Measurements from ENCODE around the gene TAGLN3.
"Not testable (repeated sequence)": the region's sequence is repeated elsewhere in the genome, so short reads cannot be mapped to it uniquely, and the experiment has no call there.

Gene TAGLN3

GRCh38 chr3:112010636-112011035, 11.9 kb downstream of the TAGLN3 start:
- DNase-seq = no peak

- DNase-seq = no peak
Measured at GRCh38 chr3:112011376-112011940, 12.7 kb downstream of the TAGLN3 start.

GRCh38 chr3:112012205-112012992, 13.7 kb downstream of the TAGLN3 start:
- no peak for DNase-seq

DNA sequence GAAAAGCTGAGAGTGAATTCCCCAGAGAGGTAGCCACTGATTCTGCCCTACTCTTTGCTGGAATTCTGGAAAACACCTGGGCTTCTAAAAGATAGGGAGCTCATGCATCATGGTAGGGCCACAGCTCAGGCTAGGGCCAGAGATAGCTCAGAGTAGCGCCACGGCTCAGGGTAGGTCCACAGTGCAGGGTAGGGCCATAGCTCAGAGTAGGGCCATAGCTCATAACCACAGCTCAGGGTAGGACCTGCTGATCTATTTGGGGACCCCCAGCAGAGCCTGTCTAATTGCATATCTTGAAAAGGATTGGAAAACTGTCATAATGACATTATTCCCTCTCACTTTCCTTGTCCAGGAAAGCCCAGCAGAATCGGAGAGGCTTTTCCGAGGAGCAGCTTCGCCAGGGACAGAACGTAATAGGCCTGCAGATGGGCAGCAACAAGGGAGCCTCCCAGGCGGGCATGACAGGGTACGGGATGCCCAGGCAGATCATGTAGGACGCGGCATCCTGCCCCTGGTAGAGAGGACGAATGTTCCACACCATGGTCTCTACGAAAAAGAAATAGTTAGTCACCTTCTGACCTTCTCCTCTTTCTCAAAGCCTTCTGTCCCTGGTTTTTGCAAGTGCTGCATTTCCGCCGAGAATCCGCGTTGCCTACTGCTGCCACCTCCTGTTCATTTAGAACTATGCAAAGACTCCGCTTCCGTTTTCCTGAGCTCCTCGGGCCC, 14.5 kb downstream of the TAGLN3 start:
- DNase-seq = peak; percentile 30 to 72

DNA sequence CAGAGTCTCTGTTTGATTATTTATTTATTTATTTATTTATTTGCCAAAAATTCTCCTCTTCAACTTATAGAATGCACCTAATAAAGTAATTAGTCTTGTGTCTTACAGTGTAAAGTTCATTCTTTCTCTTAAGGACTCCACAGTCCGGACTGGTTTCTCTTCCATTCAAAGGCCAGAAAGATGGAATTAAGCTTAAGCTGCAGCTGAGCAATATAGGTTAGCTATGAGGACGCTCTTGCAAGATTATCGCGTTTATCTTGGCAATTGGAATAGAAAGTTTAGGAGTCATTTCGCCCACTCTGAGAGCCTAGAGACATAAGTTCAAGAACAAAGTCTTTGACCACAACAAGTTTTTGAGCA, 15.0 kb downstream of the TAGLN3 start:
- DNase-seq = no peak

DNA sequence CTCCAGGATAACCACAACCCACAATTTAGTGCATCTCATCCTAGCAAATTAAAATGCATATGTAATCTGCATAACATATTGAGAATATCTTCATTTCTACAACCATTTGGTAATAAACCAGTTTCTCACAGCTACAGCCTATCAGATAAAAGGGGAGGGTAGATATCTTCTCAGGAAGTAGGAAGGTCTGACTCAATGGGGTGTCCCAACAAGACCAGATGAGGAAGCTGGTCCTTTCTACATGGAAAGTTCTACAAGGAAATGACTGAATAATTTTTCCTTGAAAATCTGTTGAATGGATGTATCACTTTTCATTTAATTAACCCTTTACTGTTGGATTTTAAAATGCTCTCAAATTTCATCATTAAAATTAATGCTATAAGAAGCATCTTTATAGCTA, 18.4 kb downstream of the TAGLN3 start:
- DNase-seq = no peak

GRCh38 chr3:112018712-112019111, 20.0 kb downstream of the TAGLN3 start:
- DNase-seq = no peak

DNA sequence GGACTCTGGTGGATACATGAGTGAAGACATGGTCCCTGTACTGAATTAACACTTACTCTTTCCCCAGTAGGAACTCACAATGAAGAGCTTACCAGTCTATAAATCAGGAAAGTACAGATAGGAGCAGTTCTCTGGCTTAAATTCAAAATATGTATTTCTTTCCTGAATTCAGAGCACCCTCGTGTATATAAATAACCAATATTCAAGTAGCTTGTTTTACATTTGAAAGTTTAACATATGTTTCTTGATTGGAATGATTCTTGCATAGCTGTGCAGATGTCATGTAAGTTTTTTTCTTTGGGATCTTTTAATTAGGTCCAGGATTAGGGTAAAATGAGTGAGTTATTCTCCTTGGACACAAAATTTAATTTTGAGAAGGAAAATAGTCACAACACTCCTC, 21.0 kb downstream of the TAGLN3 start:
- no peak for DNase-seq

DNA sequence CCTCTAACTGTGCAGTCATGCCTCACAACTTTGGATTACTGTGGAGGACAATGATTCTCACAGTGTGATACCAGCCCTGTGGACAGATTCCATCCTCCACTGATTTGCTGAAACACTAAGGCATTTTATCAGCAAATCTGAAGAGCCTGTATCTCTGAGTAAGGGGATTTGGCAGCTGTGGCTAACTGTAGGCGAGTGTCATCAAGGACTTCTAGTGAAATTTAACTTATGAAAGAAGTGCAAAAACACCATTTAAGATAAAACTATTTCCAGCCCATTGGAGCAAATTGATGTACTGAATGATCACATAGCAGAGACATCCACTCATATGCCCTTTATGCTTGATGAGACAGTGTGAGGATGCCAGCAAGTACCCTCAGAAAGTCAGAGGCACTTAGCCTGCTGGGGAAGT, 22.0 kb downstream of the TAGLN3 start:
- DNase-seq = no peak

DNA sequence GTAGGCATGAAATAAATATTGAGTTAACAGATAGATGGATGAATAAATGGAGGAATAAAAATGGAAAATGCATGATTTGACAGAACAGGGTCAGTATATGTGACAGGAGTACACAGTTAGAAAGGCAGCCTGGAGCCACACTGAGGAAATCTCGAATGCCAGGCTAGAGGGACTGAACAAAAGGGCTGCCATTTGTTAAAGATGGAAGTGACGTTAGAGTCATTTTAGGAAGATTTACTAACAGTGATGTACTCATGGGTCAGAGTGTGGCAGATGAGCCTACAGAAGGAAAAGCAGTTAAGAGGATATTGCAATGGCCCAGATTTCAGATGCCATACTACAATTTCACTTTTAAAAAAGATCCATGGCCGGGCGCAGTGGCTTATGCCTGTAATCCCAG, 28.4 kb downstream of the TAGLN3 start:
- DNase-seq = no peak

- no peak for DNase-seq
Measured at GRCh38 chr3:112027826-112028225, 29.1 kb downstream of the TAGLN3 start.

DNA sequence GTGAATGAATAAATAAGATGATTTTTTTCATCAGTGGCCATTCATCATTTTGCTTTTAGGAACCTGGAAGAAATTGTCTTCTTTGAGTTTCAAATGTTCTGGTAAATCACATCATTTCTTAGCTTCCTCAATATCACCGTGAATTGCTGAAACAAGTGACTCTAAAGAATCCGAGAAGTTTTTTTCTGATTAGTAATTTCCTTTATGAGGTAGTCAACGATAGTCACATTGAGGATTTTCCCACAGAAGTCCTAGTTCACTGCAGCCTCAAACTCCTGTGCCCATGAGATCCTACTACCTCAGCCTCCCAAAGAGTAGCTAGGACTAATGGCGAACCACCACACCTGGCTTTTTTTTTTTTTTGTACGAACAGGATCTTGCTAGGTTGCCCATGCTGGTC, 32.2 kb downstream of the TAGLN3 start:
- no peak for DNase-seq

GRCh38 chr3:112032098-112032731, 33.5 kb downstream of the TAGLN3 start:
- DNase-seq = no peak

DNA sequence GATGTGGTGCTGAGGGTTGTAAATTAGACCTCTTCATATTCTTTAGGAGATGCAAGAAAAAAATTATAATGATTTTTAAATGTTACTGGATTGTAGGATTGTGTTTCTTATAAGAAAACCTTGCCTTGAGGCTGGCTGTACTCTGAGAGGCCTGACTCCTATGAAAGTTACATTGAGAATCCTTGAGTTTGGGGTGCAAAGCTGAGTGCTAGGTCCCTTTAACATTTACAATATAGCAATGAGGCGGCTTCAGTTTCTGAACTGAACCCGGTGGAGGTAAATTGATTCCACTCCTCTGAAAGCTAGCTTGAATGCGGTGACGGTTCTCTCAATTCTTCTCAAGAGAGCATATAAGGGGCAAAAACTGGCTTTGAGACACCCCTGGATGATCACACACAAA, 35.7 kb downstream of the TAGLN3 start, which contains the start of gene TMPRSS7:
Gene TMPRSS7, plus strand, starts transcription at position 301 of the 400 bp plus-strand sequence. CDS start 110 bp downstream, outside the sequence.
- no peak for DNase-seq

- DNase-seq = no peak
Measured at GRCh38 chr3:112035241-112035640, 36.5 kb downstream of the TAGLN3 start.

GRCh38 chr3:112037194-112037593, 38.5 kb downstream of the TAGLN3 start:
- DNase-seq = not testable (repeated sequence)

DNA sequence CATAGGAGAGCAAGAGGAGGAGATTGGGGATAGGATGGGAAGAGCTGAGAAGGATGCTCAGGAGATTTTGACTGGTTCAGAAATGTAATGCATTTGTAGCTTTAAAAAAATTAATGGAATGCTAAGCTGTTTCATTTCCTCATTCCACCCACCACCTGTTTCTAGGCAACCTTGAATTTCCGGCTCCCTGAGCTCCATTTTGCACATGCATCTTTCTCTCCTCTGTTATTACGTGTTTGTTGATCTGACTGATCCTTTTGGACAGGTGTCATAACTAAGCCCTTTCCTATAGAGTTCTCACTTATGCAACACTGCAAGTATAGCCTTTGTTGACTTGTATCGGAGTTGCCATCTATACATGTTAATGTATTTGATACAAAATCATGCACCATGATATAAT, 40.1 kb downstream of the TAGLN3 start:
- DNase-seq = peak in 1 of 2 donors; percentile 13

DNA sequence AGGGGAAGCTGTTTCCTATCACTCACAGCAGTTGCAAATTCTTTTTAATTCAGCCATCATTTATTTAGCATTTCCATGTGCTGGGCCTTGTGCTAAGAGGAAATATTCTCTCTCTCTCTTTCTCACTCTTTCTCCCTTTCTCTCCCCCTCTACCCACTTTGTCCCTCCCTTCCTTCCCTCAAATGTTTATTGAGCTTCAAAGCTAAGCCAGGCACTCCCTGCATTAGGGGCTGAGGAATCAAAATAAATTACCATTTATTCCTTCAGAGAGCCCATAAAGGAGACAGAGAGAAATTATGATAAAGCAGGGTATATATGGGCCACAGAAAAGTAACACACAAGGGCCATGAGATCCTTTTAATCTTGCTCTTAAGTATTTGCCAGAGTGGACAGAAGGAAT, 42.6 kb downstream of the TAGLN3 start:
- DNase-seq = no peak

GRCh38 chr3:112042842-112043280, 44.1 kb downstream of the TAGLN3 start:
- no peak for DNase-seq

DNA sequence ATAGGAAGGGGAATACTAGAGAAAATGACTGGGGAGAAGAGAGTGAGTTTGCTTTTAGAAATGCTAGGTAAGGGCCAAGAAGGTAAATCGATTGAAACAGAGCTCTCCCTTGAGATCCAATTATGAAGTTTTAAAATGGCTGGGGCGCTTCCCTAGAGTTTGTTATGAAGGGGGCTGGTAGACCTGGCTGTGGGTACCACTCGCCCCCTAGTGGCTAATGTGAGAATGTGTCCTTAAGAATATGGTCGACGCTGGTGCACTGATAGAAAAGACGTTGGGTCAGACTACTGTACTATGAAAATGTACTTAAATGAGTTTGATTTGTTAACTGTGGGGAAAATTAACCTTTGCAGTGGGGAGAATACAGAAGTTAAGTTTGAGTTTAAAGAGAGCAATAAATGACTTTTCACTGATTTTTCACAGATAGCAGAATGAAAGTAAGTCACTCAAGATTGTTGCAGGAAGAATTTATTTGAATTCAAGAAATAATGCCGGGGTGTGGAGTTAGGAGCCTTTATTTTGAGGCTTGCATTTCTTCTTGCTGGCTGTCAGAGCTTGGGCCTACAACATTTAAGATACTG, 45.0 kb downstream of the TAGLN3 start:
- peak; percentile 39 to 78 for DNase-seq

- DNase-seq = no peak
Measured at GRCh38 chr3:112046599-112046998, 47.9 kb downstream of the TAGLN3 start.

DNA sequence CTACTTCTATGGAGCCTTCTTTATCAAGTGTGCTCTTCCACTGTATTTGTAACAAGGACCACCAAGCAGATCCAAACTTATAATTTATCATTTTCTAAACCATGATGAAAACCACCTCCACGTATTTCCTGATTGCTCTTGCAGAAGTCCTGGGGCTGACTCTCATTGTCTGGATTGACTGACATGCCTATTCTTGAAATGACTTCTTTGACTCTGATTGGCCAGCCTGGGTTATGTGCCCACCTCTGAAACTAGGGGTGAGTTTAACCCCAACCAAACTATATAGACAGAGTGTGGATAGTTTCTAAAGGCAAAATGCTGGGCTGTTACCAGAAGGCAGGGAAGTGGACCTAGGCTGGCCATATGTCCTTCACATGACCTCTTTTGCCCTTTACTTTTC, 48.5 kb downstream of the TAGLN3 start:
- DNase-seq = no peak

DNA sequence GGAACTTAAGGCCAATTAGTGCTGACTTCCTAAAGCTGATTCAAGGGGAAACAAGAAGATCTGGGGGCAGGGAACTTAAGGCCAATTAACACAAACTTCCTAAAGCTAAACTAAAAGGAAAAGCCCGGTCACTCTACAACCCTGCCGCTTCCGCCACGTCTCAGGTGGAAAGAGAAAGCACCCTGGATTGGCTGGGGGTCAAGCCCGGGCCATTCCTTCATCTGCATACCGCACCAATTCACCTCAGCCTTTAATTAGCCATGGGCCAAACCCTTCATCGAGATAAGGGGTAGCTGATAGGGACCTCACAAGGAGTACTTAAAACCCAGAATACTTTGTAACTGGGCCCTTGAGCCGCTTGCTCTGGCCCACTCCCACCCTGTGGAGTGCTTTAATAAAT, 50.2 kb downstream of the TAGLN3 start:
- no peak for DNase-seq
